ENCODE results near the gene FAM20C. TPM values are rescaled to one million over a fixed set of nuclear protein-coding genes. Genes with fewer than 3 reads are reported as not detected.

Gene FAM20C
- total RNA-seq, 1 donor: 16.8 TPM

- no peak overlapping the region for H3K4me3 ChIP-seq (ENCODE audit: low read depth, low read length)
- DNase-seq (ENCODE audit: low read depth): no peak
- TF ChIP-seq CTCF (IDR thresholded peaks at IDR 0.05; ENCODE audit: insufficient read depth, low read depth, low read length): no peak
Observed at GRCh38 chr7:290554-291372, 98.4 kb downstream of the FAM20C start.

- H3K4me3 ChIP-seq (ENCODE audit: low read depth, low read length): no peak overlapping the region
- no peak for DNase-seq (ENCODE audit: low read depth)
- TF ChIP-seq CTCF (IDR thresholded peaks at IDR 0.05; ENCODE audit: insufficient read depth, low read depth, low read length): no peak
Observed at GRCh38 chr7:291373-292092, 99.2 kb downstream of the FAM20C start.

GRCh38 chr7:292226-292625, 99.9 kb downstream of the FAM20C start:
- TF ChIP-seq CTCF (IDR thresholded peaks at IDR 0.05; ENCODE audit: insufficient read depth, low read depth, low read length): no peak
- no peak overlapping the region for H3K4me3 ChIP-seq (ENCODE audit: low read depth, low read length)

DNA sequence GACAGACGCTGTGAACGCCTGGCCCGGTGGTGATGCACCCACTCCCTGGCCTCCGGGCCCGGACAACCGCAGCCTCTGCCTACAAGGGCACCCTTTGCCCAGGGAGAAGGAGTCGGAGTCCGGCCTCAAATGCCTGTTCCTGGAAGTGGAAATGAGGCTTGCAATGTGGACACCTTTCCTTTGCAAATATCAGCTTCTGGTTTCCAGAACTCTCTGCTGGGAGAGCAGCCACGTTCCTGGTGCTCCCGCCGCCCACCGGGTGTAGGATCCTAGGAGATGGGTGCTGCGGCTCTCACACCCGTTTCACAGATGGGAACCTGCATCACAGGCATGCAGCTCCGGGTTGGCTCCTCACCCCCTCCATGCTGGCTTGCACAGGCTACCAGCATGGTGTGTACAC, 100.5 kb downstream of the FAM20C start:
- no peak for DNase-seq (ENCODE audit: low read depth)
- H3K4me3 ChIP-seq (ENCODE audit: low read depth, low read length): no peak overlapping the region
- TF ChIP-seq CTCF (IDR thresholded peaks at IDR 0.05; ENCODE audit: insufficient read depth, low read depth, low read length): no peak

More at GRCh38 chr7:292226-292625, 99.9 kb downstream of the FAM20C start:
- DNase-seq (ENCODE audit: low read depth): no peak

DNA sequence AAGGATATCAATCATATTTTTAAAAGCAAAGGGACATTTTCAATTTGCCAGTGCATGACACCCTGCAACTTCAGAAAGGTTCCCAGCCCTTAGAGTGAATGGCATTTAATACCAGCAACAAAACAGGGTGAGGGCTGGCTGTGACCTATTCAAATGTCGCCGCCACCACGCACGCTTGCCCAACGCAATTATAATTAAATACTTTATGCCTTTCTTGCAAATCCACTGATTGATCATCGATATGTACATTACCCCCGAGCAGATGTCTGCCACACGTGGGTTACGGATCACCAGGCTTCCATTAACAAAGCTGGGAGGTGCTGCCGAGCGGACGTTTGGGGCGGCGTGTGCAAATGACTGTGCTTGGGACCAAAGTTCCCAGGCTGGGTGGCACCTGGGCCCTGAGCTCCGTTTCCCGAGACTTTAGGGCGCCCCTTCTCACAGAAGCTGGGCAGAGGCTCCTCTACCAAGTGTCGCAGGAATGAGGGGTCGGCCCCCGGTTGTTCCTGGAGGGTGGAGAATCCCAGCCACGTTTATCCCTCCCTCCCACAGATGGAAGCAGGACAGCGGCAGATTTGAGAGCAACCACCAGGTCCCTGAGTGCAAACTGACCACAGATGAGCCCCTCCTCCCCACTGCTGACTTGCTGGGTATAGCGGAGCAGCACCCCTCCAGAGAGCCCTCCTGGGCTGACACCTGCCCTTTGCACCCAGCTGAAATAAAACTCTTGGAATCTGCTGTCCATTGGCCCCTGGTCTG, 101.5 kb downstream of the FAM20C start:
- no peak for TF ChIP-seq CTCF (IDR thresholded peaks at IDR 0.05; ENCODE audit: insufficient read depth, low read depth, low read length)
- no peak overlapping the region for H3K4me3 ChIP-seq (ENCODE audit: low read depth, low read length)
- DNase-seq (ENCODE audit: low read depth): no peak

- no peak overlapping the region for H3K4me3 ChIP-seq (ENCODE audit: low read depth, low read length)
- DNase-seq (ENCODE audit: low read depth): no peak
Observed at GRCh38 chr7:294440-295154, 102.2 kb downstream of the FAM20C start.

More at GRCh38 chr7:294440-295154, 102.2 kb downstream of the FAM20C start:
- TF ChIP-seq CTCF (IDR thresholded peaks at IDR 0.05; ENCODE audit: insufficient read depth, low read depth, low read length): no peak
